Astrocyte of the spinal cord (primary cell): ENCODE data around the gene PTRHD1.

Experiments used
- DNase-seq: peaks from one replicate; pipeline ENCODE4 v3.0.0; 2011; ENCODE audit warnings: low read depth, low spot score
- H3K4me3 ChIP-seq: 2 replicates; pipeline ENCODE4 v1.5.1; 2011; ENCODE audit warnings: low read depth, mild to moderate bottlenecking, low read length, moderate library complexity
- CTCF ChIP-seq: IDR thresholded peaks from 2 replicates; pipeline ENCODE4 v1.5.1; 2012; ENCODE audit warnings: low read depth, mild to moderate bottlenecking, low read length, inconsistent platforms
- in situ Hi-C: cut with HindIII; loops from 2 replicates; pipeline ENCODE4 v1.10.0; 2017; ENCODE audit warnings: low sequenced_read_pairs

Gene PTRHD1

DNA sequence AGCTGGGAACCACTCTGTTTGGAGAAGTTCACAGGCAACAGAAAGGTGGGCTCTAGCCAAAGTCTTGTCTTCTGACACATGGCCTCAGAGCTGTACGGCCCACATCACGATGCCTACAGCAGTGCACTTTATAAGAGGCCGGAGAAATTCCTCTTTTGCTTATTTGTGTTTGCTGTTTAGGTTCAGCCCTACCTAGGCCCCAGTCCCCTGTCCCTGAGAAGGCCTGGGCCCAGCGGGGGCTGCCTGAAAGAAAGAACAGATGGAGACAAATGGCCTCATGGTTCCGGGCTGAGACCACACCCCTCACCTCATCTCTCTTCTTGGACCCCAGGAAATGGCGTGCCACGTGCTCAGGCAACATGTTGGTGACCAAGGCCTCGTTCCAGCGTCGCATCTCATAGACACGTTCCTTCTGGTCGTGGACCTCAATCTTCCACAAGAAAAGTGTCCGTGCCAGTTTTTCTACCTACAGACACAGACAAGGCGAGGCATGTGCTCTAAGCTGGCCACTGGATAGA, 30.9 kb upstream of the PTRHD1 start:
- no peak for DNase-seq
- H3K4me3 ChIP-seq, result no peak overlapping the region
- TF ChIP-seq CTCF, result no peak
- in situ Hi-C loops, result no loop called here

GRCh38 chr2:24822049-24822706, 29.0 kb upstream of the PTRHD1 start:
- TF ChIP-seq CTCF, result no peak
- peak; percentile 83 for DNase-seq
- in situ Hi-C loops, result no loop called here
- H3K4me3 ChIP-seq, result no peak overlapping the region

DNA sequence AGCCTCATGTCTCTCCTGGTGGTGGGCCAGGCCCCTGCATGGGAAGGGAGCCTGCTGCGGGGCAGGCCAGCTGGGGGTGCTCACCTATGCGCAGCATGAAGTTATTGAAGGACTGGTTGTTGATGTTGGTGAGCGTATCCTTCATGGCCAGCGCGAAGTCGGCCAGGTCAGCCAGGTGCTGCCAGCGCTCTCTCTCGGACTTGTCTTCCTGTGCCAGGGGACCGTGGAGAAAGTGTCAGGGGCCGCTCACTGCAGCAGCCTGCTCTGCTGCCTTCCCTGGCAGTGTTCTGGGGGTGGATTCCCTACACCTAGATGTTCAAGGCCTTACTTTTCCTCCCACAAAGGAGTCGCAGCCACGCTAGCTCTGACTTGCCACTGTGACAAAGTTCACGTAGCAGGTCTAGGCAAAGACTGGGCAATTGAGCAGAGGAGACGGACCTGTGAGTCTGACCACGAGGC, 28.3 kb upstream of the PTRHD1 start:
- no peak for DNase-seq
- no peak overlapping the region for H3K4me3 ChIP-seq
- in situ Hi-C loops, result no loop called here
- no peak for TF ChIP-seq CTCF

DNA sequence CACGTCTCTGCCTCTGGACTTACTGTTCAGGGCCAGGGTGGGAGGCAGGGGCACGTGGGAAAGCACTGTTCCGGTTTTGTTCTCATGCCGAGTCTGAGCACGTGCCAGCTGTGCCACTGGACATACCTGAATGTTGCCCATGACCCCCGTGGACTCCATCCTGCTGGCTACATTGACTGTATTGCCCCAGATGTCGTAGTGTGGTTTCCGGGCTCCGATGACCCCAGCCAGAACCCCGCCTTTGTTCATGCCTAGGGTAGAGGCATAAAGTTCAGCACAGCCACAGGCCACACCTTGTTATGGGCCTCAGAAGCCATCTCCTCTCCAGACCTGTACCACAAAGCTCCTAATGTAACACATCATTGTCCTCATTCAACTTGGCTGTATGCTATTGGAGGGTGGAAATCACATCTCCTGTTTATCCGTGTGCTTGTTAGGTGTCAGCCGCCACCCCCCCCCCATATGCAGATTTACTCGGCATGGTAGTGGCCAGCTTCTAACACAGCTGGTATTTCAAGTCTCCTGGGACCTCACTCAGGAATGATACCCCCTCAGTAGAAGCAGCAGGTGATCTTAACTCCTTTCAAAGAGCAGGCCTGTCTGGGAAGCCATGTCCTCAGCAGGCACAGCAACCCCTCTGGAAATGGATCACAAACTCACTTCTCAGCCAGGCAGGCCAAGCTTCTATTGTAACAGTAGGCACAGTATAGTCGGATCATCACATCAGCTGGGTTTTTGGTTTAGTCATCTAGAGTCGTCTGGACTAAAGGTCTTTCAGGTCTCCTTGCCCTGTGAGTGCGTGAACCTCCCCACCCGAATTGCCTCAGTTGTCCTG, 27.6 kb upstream of the PTRHD1 start:
- no peak for DNase-seq
- TF ChIP-seq CTCF, result no peak
- no peak overlapping the region for H3K4me3 ChIP-seq
- in situ Hi-C loops, result no loop called here

GRCh38 chr2:24820175-24820513, 27.0 kb upstream of the PTRHD1 start:
- in situ Hi-C loops, result no loop called here
- DNase-seq, result no peak
- no peak overlapping the region for H3K4me3 ChIP-seq
- TF ChIP-seq CTCF, result no peak

DNA sequence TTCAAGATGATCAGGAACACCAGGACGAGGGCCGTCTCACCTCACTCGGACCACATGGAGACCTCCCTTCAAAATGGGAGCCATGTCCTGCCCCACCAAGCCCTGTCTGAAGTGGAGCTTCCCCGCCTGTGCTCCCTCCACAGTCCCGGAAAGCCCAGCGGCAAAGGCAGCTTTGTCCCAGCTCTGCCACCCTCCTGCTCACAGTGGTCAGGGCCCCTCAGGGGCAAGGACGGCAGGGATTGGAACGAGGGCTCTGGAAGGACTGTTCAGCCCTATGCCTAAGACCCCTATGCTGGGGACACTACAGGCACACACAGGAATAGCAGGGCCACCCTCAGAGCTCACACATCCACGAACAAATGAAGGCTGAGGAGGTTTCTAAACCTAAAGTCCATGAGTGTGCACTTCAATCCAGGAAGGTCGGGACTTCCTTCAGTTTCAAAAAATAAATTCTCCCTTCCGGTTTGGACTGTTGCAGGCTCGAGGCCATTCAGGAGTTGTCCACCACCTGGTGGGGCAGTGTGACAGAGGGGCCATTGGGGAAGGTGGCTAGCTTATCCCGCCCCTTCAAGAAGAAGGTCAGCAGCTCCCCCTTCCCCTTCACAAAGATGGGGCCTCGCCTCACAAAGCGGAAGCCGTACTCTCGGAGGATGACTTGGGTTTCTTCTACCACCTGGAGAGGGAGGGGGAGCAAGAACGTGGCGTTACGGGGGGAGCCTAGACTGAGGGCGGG, 26.4 kb upstream of the PTRHD1 start:
- H3K4me3 ChIP-seq, result no peak overlapping the region
- in situ Hi-C loops, result no loop called here
- TF ChIP-seq CTCF, result no peak
- DNase-seq, result no peak
